ENCODE results near the gene TTYH3. TPM values are rescaled to one million over a fixed set of nuclear protein-coding genes. Genes with fewer than 3 reads are reported as not detected.

Gene TTYH3
- total RNA-seq, 2 experiments from 2014 or later = 23.8 to 63.6 TPM

GRCh38 chr7:2666155-2666554, 34.4 kb downstream of the TTYH3 start:
- no TSS peak for BruUV-seq (replicated peaks)
- DNase-seq (ENCODE audit: low spot score) = no peak
- no peak overlapping the region for H3K4me2 ChIP-seq (ENCODE audit: low read length)
- H3K27ac ChIP-seq (ENCODE audit: low read depth, low read length, poor library complexity, severe bottlenecking) = no peak overlapping the region
- TF ChIP-seq EZH2phosphoT487 (IDR thresholded peaks at IDR 0.05; ENCODE audit: borderline replicate concordance, low read depth, low read length) = no peak
- no peak for TF ChIP-seq CTCF (conservative IDR thresholded peaks at IDR 0.05; ENCODE audit: low read length)
- no peak overlapping the region for H2AFZ ChIP-seq (ENCODE audit: low read length)
- ChIA-PET CTCF (ENCODE audit: unreplicated experiment) (no interaction called here), POLR2A (no interaction called here)
- H3K4me3 ChIP-seq (ENCODE audit: low read depth, low read length, poor library complexity, severe bottlenecking) = no peak overlapping the region
- no peaks in the 10 kb centered on the region for H4K20me1 ChIP-seq (ENCODE audit: insufficient read depth, low read length)
- no peaks in the 10 kb centered on the region for H3K79me2 ChIP-seq (ENCODE audit: insufficient read depth, low read depth, low read length)
- no peaks in the 10 kb centered on the region for H3K9me3 ChIP-seq (ENCODE audit: low read length)
- H3K4me1 ChIP-seq (ENCODE audit: insufficient read depth, low read length, poor library complexity, severe bottlenecking) = no peaks in the 10 kb centered on the region
- no peaks in the 10 kb centered on the region for H3K36me3 ChIP-seq (ENCODE audit: insufficient read depth, low read length)
- intact Hi-C loops (cut with micrococcal nuclease; ENCODE audit: unreplicated experiment) = no loop called here
- no peaks in the 10 kb centered on the region for H3K9me2 ChIP-seq (ENCODE audit: insufficient read depth, low read length)

- POLR2A ChIA-PET = no interaction called here
- no TSS peak for BruUV-seq (replicated peaks)
- no peak overlapping the region for H2AFZ ChIP-seq (ENCODE audit: low read length)
- no peaks in the 10 kb centered on the region for H3K36me3 ChIP-seq (ENCODE audit: insufficient read depth, low read length)
- H3K79me2 ChIP-seq (ENCODE audit: insufficient read depth, low read depth, low read length) = no peaks in the 10 kb centered on the region
- DNase-seq (ENCODE audit: low spot score) = no peak
- H3K9me2 ChIP-seq (ENCODE audit: insufficient read depth, low read length) = no peaks in the 10 kb centered on the region
- H3K4me1 ChIP-seq (ENCODE audit: insufficient read depth, low read length, poor library complexity, severe bottlenecking) = no peaks in the 10 kb centered on the region
- CTCF ChIA-PET (ENCODE audit: unreplicated experiment) = no interaction called here
- intact Hi-C loops (cut with micrococcal nuclease; ENCODE audit: unreplicated experiment) = no loop called here
- no peak overlapping the region for H3K4me2 ChIP-seq (ENCODE audit: low read length)
- no peak overlapping the region for H3K4me3 ChIP-seq (ENCODE audit: low read depth, low read length, poor library complexity, severe bottlenecking)
- TF ChIP-seq CTCF (conservative IDR thresholded peaks at IDR 0.05; ENCODE audit: low read length) (no peak), EZH2phosphoT487 (IDR thresholded peaks at IDR 0.05; ENCODE audit: borderline replicate concordance, low read depth, low read length) (no peak)
- no peaks in the 10 kb centered on the region for H4K20me1 ChIP-seq (ENCODE audit: insufficient read depth, low read length)
- no peak overlapping the region for H3K27ac ChIP-seq (ENCODE audit: low read depth, low read length, poor library complexity, severe bottlenecking)
- H3K9me3 ChIP-seq (ENCODE audit: low read length) = no peaks in the 10 kb centered on the region
Observed at GRCh38 chr7:2666588-2667250, 34.9 kb downstream of the TTYH3 start.

- intact Hi-C loops (cut with micrococcal nuclease; ENCODE audit: unreplicated experiment) = no loop called here
Observed at GRCh38 chr7:2667843-2668242, 36.1 kb downstream of the TTYH3 start.

More at GRCh38 chr7:2667843-2668242, 36.1 kb downstream of the TTYH3 start:
- Histone ChIP-seq H3K4me3 (ENCODE audit: low read depth, low read length, poor library complexity, severe bottlenecking) (no peak overlapping the region), H3K4me1 (ENCODE audit: insufficient read depth, low read length, poor library complexity, severe bottlenecking) (no peaks in the 10 kb centered on the region), H3K79me2 (ENCODE audit: insufficient read depth, low read depth, low read length) (no peaks in the 10 kb centered on the region), H3K9me3 (ENCODE audit: low read length) (no peaks in the 10 kb centered on the region), H3K4me2 (ENCODE audit: low read length) (no peak overlapping the region), H2AFZ (ENCODE audit: low read length) (no peak overlapping the region), H4K20me1 (ENCODE audit: insufficient read depth, low read length) (no peaks in the 10 kb centered on the region), H3K9me2 (ENCODE audit: insufficient read depth, low read length) (no peaks in the 10 kb centered on the region), H3K36me3 (ENCODE audit: insufficient read depth, low read length) (no peaks in the 10 kb centered on the region), H3K27ac (ENCODE audit: low read depth, low read length, poor library complexity, severe bottlenecking) (no peak overlapping the region)
- POLR2A ChIA-PET = no interaction called here
- CTCF ChIA-PET (ENCODE audit: unreplicated experiment) = interaction anchor here (0.6 kb wide), 1 partner anchor 44 kb away, joined by 4 read pairs; no protein-coding TSS in a partner anchor
- DNase-seq (ENCODE audit: low spot score) = no peak
- no peak for TF ChIP-seq EZH2phosphoT487 (IDR thresholded peaks at IDR 0.05; ENCODE audit: borderline replicate concordance, low read depth, low read length)
- no peak for TF ChIP-seq CTCF (conservative IDR thresholded peaks at IDR 0.05; ENCODE audit: low read length)
- no TSS peak for BruUV-seq (replicated peaks)

Data from OCI-LY7 (cell line).